Esophagus squamous epithelium (tissue), 5 donors: Measurements from ENCODE around the gene PLD6. TPM values are rescaled to one million over a fixed set of nuclear protein-coding genes. Genes with fewer than 3 reads are reported as not detected.
"Not testable (repeated sequence)": the region's sequence is repeated elsewhere in the genome, so short reads cannot be mapped to it uniquely, and the experiment has no call there.

Experiments
- DNase-seq: peaks from one replicate; lab custom pipeline; 2025; lab: John Stamatoyannopoulos, UW
- H3K27ac ChIP-seq, 4 donors: fragments of 200-600 bp; sonication (generic); one replicate each; pipeline ENCODE4 v1.5.1; 2016 to 2019; ENCODE audit warnings: mild to moderate bottlenecking in 1 of 4
- H3K27me3 ChIP-seq, 4 donors: fragments of 200-600 bp; sonication (generic); 1 replicate in 3 of 4; 2 replicates in 1 of 4; pipeline versions ENCODE4 v1.5.1 to v1.6.0; 2017 to 2021; ENCODE audit warnings: antibody characterized with exemption in 1 of 4
- H3K36me3 ChIP-seq, 3 donors: fragments of 200-600 bp; sonication (generic); one replicate each; pipeline ENCODE4 v1.5.1; 2016 to 2019
- H3K4me1 ChIP-seq, 3 donors: fragments of 200-600 bp; sonication (generic); one replicate each; pipeline ENCODE4 v1.5.1; 2017 to 2019
- H3K4me3 ChIP-seq, 4 donors: fragments of 200-600 bp; sonication (generic); 1 replicate in 3 of 4; 2 replicates in 1 of 4; pipeline ENCODE4 v1.5.1; 2016 to 2019; ENCODE audit warnings: mild to moderate bottlenecking in 2 of 4, moderate library complexity in 1 of 4
- H3K9me3 ChIP-seq, 3 donors: fragments of 200-600 bp; sonication (generic); one replicate each; pipeline ENCODE4 v1.5.1; 2016 to 2019
- POLR2A ChIP-seq, 4 donors: fragments of 450-650 bp; IDR thresholded peaks; one replicate each; pipeline ENCODE4 v1.6.1; 2017; ENCODE audit warnings: antibody characterized with exemption in 4 of 4, mild to moderate bottlenecking in 4 of 4, moderate library complexity in 3 of 4
- WGBS, 2 donors: methylation state at CpG; one replicate each; pipeline ENCODE4 v1.1.5; 2018; 5-methylcytosine and 5-hydroxymethylcytosine counted together
- intact Hi-C: fragments of 100-400 bp; cut with DNase I; formaldehyde crosslinking; loops from one replicate; pipeline ENCODE4 v1.15.0; 2022
- total RNA-seq, 4 donors: library from RNA; depleted of rRNA; stranded (reverse); fragments of >200 nt; gene quantifications; one replicate each; pipeline ENCODE4 v1.1.0, GENCODE V29; 2016
- TF ChIP-seq, protein P1 (sequence below), 6 experiments: fragments of 450-650 bp in 4 of 6; fragments of 200-600 bp in 2 of 6; sonication (generic) in 2 of 6; IDR thresholded peaks; one replicate each; pipeline ENCODE4 v1.5.1; 2016 to 2019; ENCODE audit warnings: antibody characterized with exemption in 6 of 6, mild to moderate bottlenecking in 4 of 6, moderate library complexity in 4 of 6
- donor health status: DM: yes; HTN: yes; CAD: no.

Gene PLD6
- total RNA-seq, 4 donors from 2014 or later, result 0.45 to 1.9 (median 0.95) TPM

DNA sequence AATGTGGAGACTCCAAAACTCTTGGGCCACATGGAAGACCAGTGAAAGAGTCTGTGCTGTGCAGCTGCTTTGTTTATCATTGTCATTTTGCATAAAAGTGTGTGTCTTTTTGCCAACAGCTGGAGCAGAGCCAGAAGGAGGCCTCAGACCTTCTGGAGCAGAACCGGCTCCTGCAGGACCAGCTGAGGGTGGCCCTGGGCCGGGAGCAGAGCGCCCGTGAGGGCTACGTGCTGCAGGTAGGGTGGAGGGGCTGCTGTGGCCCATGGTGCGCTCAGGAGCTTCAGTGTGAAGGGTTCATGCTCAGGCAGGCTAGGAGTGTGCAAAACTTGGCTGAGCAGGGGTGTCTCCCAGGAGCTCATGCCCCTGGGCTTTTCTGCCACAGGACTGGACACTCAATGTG, 45.0 kb downstream of the PLD6 start:
- H3K27ac ChIP-seq, result no peak overlapping the region
- WGBS, 2 donors, result 66% methylated on average over 5 of the region's 6 CpGs; no CpG with 5 or more reads in 1 of the 2 donors
- peaks cover 0 to 35% (median 8%) of the 10 kb centered on the region in 3 donors for H3K4me1 ChIP-seq
- no peaks in the 10 kb centered on the region for H3K9me3 ChIP-seq
- no peak overlapping the region for H3K4me3 ChIP-seq
- no peak for DNase-seq
- H3K36me3 ChIP-seq, result peaks cover 51 to 100% (median 54%) of the 10 kb centered on the region in 3 donors
- no peak for TF ChIP-seq POLR2A (IDR thresholded peaks at IDR 0.05)
- TF ChIP-seq, protein P1, sequence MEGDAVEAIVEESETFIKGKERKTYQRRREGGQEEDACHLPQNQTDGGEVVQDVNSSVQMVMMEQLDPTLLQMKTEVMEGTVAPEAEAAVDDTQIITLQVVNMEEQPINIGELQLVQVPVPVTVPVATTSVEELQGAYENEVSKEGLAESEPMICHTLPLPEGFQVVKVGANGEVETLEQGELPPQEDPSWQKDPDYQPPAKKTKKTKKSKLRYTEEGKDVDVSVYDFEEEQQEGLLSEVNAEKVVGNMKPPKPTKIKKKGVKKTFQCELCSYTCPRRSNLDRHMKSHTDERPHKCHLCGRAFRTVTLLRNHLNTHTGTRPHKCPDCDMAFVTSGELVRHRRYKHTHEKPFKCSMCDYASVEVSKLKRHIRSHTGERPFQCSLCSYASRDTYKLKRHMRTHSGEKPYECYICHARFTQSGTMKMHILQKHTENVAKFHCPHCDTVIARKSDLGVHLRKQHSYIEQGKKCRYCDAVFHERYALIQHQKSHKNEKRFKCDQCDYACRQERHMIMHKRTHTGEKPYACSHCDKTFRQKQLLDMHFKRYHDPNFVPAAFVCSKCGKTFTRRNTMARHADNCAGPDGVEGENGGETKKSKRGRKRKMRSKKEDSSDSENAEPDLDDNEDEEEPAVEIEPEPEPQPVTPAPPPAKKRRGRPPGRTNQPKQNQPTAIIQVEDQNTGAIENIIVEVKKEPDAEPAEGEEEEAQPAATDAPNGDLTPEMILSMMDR (IDR thresholded peaks at IDR 0.05), result no peak
- intact Hi-C loops, result no loop called here
- no peaks in the 10 kb centered on the region for H3K27me3 ChIP-seq

- no peak for DNase-seq
- no peak for TF ChIP-seq POLR2A (IDR thresholded peaks at IDR 0.05)
- TF ChIP-seq, protein P1 (IDR thresholded peaks at IDR 0.05), result no peak
- Histone ChIP-seq H3K36me3 (peaks cover 52 to 100% (median 57%) of the 10 kb centered on the region in 3 donors), H3K27ac (no peak overlapping the region), H3K27me3 (no peaks in the 10 kb centered on the region), H3K4me3 (no peak overlapping the region), H3K4me1 (peaks cover 0 to 46% (median 14%) of the 10 kb centered on the region in 3 donors), H3K9me3 (no peaks in the 10 kb centered on the region)
- intact Hi-C loops, result no loop called here
- 43 to 61% methylated on average over 4 of the region's 4 CpGs for WGBS, 2 donors
These were observed 46.6 kb downstream of the PLD6 start for GRCh38 chr17:17159571-17159970.

DNA sequence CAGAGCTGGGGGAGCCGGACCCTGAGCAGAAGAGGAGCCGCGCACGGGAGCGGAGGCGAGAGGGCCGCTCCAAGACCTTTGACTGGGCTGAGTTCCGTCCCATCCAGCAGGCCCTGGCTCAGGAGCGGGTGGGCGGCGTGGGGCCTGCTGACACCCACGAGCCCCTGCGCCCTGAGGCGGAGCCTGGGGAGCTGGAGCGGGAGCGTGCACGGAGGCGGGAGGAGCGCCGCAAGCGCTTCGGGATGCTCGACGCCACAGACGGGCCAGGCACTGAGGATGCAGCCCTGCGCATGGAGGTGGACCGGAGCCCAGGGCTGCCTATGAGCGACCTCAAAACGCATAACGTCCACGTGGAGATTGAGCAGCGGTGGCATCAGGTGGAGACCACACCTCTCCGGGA, 47.6 kb downstream of the PLD6 start:
- 85 to 100% methylated on average over 1 to 12 of the region's 33 CpGs for WGBS, 2 donors
- H3K36me3 ChIP-seq, result peaks cover 46 to 100% (median 51%) of the 10 kb centered on the region in 3 donors

GRCh38 chr17:17157041-17157440, 49.1 kb downstream of the PLD6 start:
- no peaks in the 10 kb centered on the region for H3K27me3 ChIP-seq
- WGBS, 2 donors, result 64 to 76% methylated on average over 5 to 6 of the region's 6 CpGs

More for the DNA sequence above, 47.6 kb downstream of the PLD6 start:
- H3K27me3 ChIP-seq, DNase-seq, H3K4me3 ChIP-seq, H3K27ac ChIP-seq, H3K9me3 ChIP-seq, intact Hi-C loops: not testable (repeated sequence)
- H3K4me1 ChIP-seq, result peaks cover 0 to 55% (median 14%) of the 10 kb centered on the region in 3 donors

DNA sequence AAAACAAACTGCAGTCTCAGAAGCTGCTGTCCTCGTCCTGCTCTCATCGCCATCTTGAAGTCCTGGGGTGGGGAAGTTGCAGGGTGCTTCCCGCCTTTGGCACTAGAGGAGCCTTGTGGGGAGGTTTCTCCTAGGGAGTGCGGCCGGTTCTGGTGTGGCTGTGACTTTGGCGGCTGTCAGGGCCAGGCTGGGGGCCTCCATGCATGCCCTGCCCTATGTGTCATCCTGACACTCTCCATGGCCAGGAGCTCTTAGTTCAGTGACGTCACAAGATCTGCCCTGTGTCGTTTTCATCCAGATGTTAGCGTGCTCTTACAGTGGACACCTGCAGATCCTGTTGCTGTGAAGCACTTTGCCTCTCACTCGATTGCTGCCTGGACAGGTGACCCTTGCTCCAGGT, 49.6 kb downstream of the PLD6 start:
- H3K9me3 ChIP-seq, result no peaks in the 10 kb centered on the region
- TF ChIP-seq, protein P1 (IDR thresholded peaks at IDR 0.05), result no peak
- TF ChIP-seq POLR2A (IDR thresholded peaks at IDR 0.05), result no peak
- no peak overlapping the region for H3K4me3 ChIP-seq
- H3K4me1 ChIP-seq, result peaks cover 10 to 75% (median 33%) of the 10 kb centered on the region in 3 donors
- H3K27ac ChIP-seq, result peak overlapping the region; percentile 34 to 65 (median 50)
- DNase-seq, result no peak
- intact Hi-C loops, result no loop called here
- peaks cover 32 to 100% (median 42%) of the 10 kb centered on the region in 3 donors for H3K36me3 ChIP-seq
- no peaks in the 10 kb centered on the region for H3K27me3 ChIP-seq
- WGBS, 2 donors, result 20 to 44% methylated on average over 7 to 10 of the region's 10 CpGs

More at GRCh38 chr17:17157041-17157440, 49.1 kb downstream of the PLD6 start:
- Histone ChIP-seq H3K9me3 (no peaks in the 10 kb centered on the region), H3K36me3 (peaks cover 36 to 100% (median 47%) of the 10 kb centered on the region in 3 donors), H3K27ac (peak overlapping the region in 3 of 4 donors; percentile 43 to 65 (median 56)), H3K4me3 (no peak overlapping the region), H3K4me1 (peaks cover 10 to 70% (median 27%) of the 10 kb centered on the region in 3 donors)
- no peak for DNase-seq
- TF ChIP-seq, protein P1 (IDR thresholded peaks at IDR 0.05), result no peak
- no peak for TF ChIP-seq POLR2A (IDR thresholded peaks at IDR 0.05)
- intact Hi-C loops, result no loop called here
